Hepatocyte (in vitro differentiated cells): Measurements from ENCODE around the gene MOCS1. TPM values are rescaled to one million over a fixed set of nuclear protein-coding genes. Genes with fewer than 3 reads are reported as not detected.

Source experiments
- DNase-seq: peaks from one replicate; pipeline ENCODE4 v3.0.0-alpha.2; 2016; ENCODE audit warnings: low spot score
- H2AFZ ChIP-seq: fragments of 200-600 bp; sonication (generic); 2 replicates; pipeline ENCODE4 v1.6.0; 2016; ENCODE audit warnings: antibody characterized with exemption, mild to moderate bottlenecking
- H3K27ac ChIP-seq: fragments of 200-600 bp; sonication (generic); 2 replicates; pipeline ENCODE4 v1.5.1; 2016; ENCODE audit warnings: mild to moderate bottlenecking
- H3K27me3 ChIP-seq: fragments of 200-600 bp; sonication (generic); 2 replicates; pipeline ENCODE4 v1.6.1; 2016
- H3K36me3 ChIP-seq: fragments of 200-600 bp; sonication (generic); replicated peaks from 2 replicates; pipeline ENCODE4 v1.5.1; 2016; ENCODE audit warnings: low read depth; ENCODE audit not compliant: insufficient read depth
- H3K4me1 ChIP-seq: fragments of 200-600 bp; sonication (generic); 2 replicates; pipeline ENCODE4 v1.5.1; 2016; ENCODE audit warnings: mild to moderate bottlenecking, moderate library complexity; ENCODE audit not compliant: insufficient read depth
- H3K4me2 ChIP-seq: fragments of 200-600 bp; sonication (generic); 2 replicates; pipeline ENCODE4 v1.6.0; 2016
- H3K4me3 ChIP-seq: fragments of 200-600 bp; sonication (generic); 2 replicates; pipeline ENCODE4 v1.5.1; 2016; ENCODE audit warnings: mild to moderate bottlenecking
- H3K79me2 ChIP-seq: fragments of 200-600 bp; sonication (generic); 2 replicates; pipeline ENCODE4 v1.6.0; 2017; ENCODE audit warnings: mild to moderate bottlenecking
- H3K9me2 ChIP-seq: fragments of 200-600 bp; sonication (generic); replicated peaks from 2 replicates; pipeline ENCODE4 v1.6.0; 2017; ENCODE audit warnings: mild to moderate bottlenecking; ENCODE audit not compliant: insufficient read depth
- H3K9me3 ChIP-seq: fragments of 200-600 bp; sonication (generic); 2 replicates; pipeline ENCODE4 v1.5.1; 2016; ENCODE audit warnings: low read depth, mild to moderate bottlenecking
- H4K20me1 ChIP-seq: fragments of 200-600 bp; sonication (generic); 2 replicates; pipeline ENCODE4 v1.6.0; 2016; ENCODE audit warnings: mild to moderate bottlenecking; ENCODE audit not compliant: insufficient read depth, poor library complexity, severe bottlenecking
- EZH2 ChIP-seq: fragments of 200-600 bp; sonication (generic); IDR thresholded peaks from 2 replicates; pipeline ENCODE4 v1.6.1; 2016; ENCODE audit warnings: antibody characterized with exemption, mild to moderate bottlenecking, borderline replicate concordance
- EZH2phosphoT487 ChIP-seq: fragments of 200-600 bp; sonication (generic); IDR thresholded peaks from one replicate; pipeline ENCODE4 v1.6.1; 2018; ENCODE audit warnings: antibody characterized with exemption, mild to moderate bottlenecking, low read depth, moderate library complexity; ENCODE audit not compliant: unreplicated experiment, severe bottlenecking
- whole genome bisulfite sequencing: methylation state at CpG from one replicate; pipeline ENCODE4 v1.1.6; 2016; ENCODE audit warnings: low lambda C conversion rate; ENCODE audit errors: missing lambda C conversion rate; 5-methylcytosine and 5-hydroxymethylcytosine counted together
- polyA plus RNA-seq: library from polyadenylated mRNA; unstranded; fragments of >200 nt; fragmentation: Nextera tagmentation; extraction: Ambion mirVana; gene quantifications from 2 replicates; pipeline ENCODE4 v1.2.1, GENCODE V29; 2016
- total RNA-seq: library from RNA; depleted of rRNA; stranded (reverse); fragments of >200 nt; gene quantifications from 2 replicates; pipeline ENCODE4 v1.2.3, GENCODE V29; 2014
- TF ChIP-seq, protein P1 (sequence below): fragments of 200-600 bp; sonication (generic); IDR thresholded peaks from 2 replicates; pipeline ENCODE4 v1.5.1; 2016; ENCODE audit warnings: antibody characterized with exemption, mild to moderate bottlenecking; ENCODE audit not compliant: poor library complexity

Gene MOCS1
- total and polyA plus RNA-seq, 2 experiments from 2014 or later = 10.7 to 13.4 TPM

DNA sequence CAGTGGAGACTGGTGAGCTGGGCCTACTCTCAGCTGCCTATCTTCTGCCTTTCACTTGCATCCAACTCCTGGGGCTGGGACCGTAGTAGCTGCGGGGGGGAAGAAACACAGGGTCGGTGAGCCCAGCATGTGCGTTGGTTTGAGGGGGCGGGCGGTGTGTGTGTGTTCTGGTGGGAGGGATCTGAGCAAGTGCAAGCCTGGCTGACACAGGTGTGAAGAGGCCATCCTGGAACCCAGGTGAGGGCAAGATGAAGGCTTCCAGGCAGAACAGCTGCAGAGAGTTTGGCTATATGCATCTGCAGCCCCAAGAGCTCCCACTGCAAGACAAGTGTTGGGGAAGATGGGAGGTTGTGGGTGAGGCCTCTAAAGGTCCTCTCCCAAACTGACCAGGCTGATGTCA, 30.6 kb downstream of the MOCS1 start:
- Histone ChIP-seq H3K4me3 (no peak overlapping the region), H3K27me3 (no peaks in the 10 kb centered on the region), H3K27ac (no peak overlapping the region), H3K36me3 (no peaks in the 10 kb centered on the region), H3K9me3 (no peaks in the 10 kb centered on the region), H3K4me2 (no peak overlapping the region), H3K4me1 (no peaks in the 10 kb centered on the region), H3K9me2 (no peaks in the 10 kb centered on the region), H4K20me1 (no peaks in the 10 kb centered on the region), H2AFZ (no peak overlapping the region), H3K79me2 (no peaks in the 10 kb centered on the region)
- DNase-seq = no peak
- WGBS = 95% methylated on average over 6 of the region's 6 CpGs
- TF ChIP-seq EZH2 (no peak), EZH2phosphoT487 (no peak)
- TF ChIP-seq, protein P1, sequence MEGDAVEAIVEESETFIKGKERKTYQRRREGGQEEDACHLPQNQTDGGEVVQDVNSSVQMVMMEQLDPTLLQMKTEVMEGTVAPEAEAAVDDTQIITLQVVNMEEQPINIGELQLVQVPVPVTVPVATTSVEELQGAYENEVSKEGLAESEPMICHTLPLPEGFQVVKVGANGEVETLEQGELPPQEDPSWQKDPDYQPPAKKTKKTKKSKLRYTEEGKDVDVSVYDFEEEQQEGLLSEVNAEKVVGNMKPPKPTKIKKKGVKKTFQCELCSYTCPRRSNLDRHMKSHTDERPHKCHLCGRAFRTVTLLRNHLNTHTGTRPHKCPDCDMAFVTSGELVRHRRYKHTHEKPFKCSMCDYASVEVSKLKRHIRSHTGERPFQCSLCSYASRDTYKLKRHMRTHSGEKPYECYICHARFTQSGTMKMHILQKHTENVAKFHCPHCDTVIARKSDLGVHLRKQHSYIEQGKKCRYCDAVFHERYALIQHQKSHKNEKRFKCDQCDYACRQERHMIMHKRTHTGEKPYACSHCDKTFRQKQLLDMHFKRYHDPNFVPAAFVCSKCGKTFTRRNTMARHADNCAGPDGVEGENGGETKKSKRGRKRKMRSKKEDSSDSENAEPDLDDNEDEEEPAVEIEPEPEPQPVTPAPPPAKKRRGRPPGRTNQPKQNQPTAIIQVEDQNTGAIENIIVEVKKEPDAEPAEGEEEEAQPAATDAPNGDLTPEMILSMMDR = no peak

DNA sequence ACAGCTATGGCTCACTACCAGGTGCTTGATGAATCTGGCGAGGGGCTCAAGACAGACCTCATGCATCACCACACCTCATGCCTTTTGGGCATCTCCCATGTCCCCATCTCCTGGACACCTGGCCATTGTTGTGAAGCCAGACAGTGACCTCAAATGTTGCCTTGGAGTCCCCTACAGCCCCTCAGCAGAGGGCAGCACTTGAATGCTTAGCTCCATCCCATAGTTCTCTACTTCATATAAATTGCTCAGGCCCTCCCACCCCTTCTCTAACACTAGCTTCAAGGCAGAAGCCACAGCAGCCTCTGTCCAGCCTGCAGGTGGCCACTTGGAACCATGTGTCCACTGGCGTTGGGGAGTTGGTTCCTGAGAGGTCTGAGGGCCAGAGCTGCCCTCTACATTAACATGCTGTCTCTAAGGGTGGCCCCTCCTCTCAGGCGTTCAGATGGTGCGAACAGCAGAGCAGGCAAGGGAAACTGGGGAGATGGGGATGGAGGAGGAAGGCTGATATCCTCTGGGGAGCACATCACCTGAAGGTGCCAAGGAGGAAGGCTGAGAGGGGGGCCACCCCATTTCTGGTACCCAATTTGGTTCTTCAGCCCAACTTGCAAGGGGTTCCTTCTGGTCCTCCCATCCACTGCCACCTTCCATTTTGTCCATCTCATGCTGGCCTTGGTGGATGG, 31.3 kb downstream of the MOCS1 start:
- Histone ChIP-seq H3K36me3 (no peaks in the 10 kb centered on the region), H3K9me3 (no peaks in the 10 kb centered on the region), H3K27ac (no peak overlapping the region), H3K27me3 (no peaks in the 10 kb centered on the region), H4K20me1 (no peaks in the 10 kb centered on the region), H3K4me3 (no peak overlapping the region), H3K4me2 (no peak overlapping the region), H2AFZ (no peak overlapping the region), H3K79me2 (no peaks in the 10 kb centered on the region), H3K9me2 (no peaks in the 10 kb centered on the region), H3K4me1 (no peaks in the 10 kb centered on the region)
- 94% methylated on average over 4 of the region's 4 CpGs for WGBS
- DNase-seq = no peak
- TF ChIP-seq, protein P1 = no peak
- TF ChIP-seq EZH2phosphoT487 (no peak), EZH2 (no peak)

DNA sequence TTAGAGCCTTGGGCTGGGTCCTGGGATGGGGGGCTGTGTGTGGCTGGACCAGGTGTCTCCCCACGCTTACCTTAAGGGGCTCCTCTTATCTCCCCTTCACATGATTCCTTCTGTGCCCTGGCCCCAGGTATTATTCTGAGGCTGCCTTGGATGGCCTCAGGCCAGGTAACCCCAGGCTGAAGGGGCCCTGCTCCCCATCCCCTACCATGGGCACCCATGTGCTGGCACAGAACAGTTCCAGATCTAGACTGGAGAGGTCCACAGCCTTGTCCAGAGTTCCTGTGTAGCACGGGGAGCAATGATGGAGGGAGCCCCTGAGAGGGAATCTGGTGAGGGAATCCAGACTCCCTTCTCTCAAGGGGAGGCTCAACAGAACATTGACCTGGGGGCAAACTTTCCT, 32.1 kb downstream of the MOCS1 start:
- WGBS = 87% methylated on average over 2 of the region's 2 CpGs

More for the DNA sequence above, 32.1 kb downstream of the MOCS1 start:
- H3K27me3 ChIP-seq = no peaks in the 10 kb centered on the region
- no peaks in the 10 kb centered on the region for H3K4me1 ChIP-seq
- no peaks in the 10 kb centered on the region for H3K36me3 ChIP-seq
- no peaks in the 10 kb centered on the region for H3K79me2 ChIP-seq
- no peaks in the 10 kb centered on the region for H3K9me3 ChIP-seq
- no peaks in the 10 kb centered on the region for H4K20me1 ChIP-seq
- no peaks in the 10 kb centered on the region for H3K9me2 ChIP-seq
- H2AFZ ChIP-seq = no peak overlapping the region
- H3K4me3 ChIP-seq = no peak overlapping the region
- DNase-seq = no peak
- H3K27ac ChIP-seq = no peak overlapping the region
- TF ChIP-seq, protein P1 = no peak
- TF ChIP-seq EZH2 (no peak), EZH2phosphoT487 (no peak)
- no peak overlapping the region for H3K4me2 ChIP-seq
